Measurements from ENCODE around the gene RAP1B. TPM values are rescaled to one million over a fixed set of nuclear protein-coding genes. Genes with fewer than 3 reads are reported as not detected.

RAP1B gene
- total and polyA plus RNA-seq, 3 donors from 2014 or later: 133 to 200 (median 190) TPM

DNA sequence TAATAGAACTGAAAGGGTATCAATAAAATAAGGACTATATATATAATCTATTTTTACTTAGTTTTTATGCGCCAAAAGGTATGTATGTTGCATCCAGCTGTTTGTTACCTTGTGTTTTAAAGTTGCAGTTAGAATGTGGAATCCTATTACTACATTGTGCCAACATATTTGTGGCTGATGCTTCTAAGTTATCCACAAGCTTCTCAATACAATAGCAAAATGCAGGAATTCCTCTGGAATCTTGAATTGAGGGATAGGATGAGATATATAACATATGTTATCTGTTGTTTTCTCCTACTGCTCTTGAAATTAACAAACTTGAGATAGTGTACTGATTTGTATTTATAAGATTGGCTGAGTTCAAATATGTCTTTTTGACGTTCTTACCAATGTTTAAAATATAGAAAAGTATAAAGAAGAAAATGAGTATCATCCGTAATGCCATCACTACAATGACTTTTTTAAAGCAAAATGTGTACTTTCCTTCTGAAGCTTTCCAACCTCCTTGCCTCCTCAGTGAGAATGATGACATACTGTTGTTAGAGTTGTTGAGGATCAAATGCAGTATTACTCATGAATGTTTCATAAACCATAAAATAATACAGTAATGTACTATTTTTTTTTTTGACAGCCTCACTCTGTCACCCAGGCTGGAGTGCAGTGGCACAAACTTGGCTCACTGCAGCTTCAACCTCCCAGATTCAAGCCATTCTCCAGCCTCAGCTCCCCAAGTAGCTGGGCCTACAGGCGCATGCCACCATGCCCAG lies 6.6 kb downstream of the RAP1B start:
- no peak for DNase-seq
- Histone ChIP-seq H3K9me3 (no peaks in the 10 kb centered on the region), H3K27ac (no peak overlapping the region), H3K4me3 (no peak overlapping the region), H3K4me1 (peaks cover 50% of the 10 kb centered on the region), H3K27me3 (no peaks in the 10 kb centered on the region), H3K36me3 (ENCODE audit: low read depth, missing control alignments) (no peaks in the 10 kb centered on the region)
- 71 to 73% methylated on average over 4 of the region's 4 CpGs for WGBS, 2 donors
- no peak for TF ChIP-seq POLR2A (IDR thresholded peaks at IDR 0.05)
- TF ChIP-seq, protein P1, sequence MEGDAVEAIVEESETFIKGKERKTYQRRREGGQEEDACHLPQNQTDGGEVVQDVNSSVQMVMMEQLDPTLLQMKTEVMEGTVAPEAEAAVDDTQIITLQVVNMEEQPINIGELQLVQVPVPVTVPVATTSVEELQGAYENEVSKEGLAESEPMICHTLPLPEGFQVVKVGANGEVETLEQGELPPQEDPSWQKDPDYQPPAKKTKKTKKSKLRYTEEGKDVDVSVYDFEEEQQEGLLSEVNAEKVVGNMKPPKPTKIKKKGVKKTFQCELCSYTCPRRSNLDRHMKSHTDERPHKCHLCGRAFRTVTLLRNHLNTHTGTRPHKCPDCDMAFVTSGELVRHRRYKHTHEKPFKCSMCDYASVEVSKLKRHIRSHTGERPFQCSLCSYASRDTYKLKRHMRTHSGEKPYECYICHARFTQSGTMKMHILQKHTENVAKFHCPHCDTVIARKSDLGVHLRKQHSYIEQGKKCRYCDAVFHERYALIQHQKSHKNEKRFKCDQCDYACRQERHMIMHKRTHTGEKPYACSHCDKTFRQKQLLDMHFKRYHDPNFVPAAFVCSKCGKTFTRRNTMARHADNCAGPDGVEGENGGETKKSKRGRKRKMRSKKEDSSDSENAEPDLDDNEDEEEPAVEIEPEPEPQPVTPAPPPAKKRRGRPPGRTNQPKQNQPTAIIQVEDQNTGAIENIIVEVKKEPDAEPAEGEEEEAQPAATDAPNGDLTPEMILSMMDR (IDR thresholded peaks at IDR 0.05): no peak
- intact Hi-C loops (cut with DNase I; ENCODE audit: low total_unique reads): loop anchor here (10.0 kb wide), 1 partner anchor 67 kb away; the partner anchor contains the start of gene NUP107

DNA sequence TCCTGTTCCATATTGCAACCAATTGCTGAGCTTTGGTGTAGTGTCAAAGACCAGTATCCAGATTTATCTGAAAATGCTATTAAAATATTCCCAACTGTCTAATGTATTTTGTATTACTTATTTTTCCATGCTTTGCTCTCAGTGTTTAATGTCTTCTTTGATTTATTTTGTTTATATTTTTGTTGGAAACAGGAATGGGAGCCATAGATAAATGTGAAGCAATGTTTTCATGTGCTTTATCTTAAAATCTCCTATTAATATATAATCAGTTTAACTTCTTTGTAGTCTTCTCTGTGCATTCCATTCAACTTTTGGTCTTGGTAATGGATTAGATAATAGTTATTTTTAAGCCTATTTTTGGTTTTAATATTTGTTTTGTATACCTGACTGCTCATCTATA lies 8.8 kb downstream of the RAP1B start:
- Histone ChIP-seq H3K27me3 (no peaks in the 10 kb centered on the region), H3K4me1 (peaks cover 50% of the 10 kb centered on the region), H3K27ac (no peak overlapping the region), H3K36me3 (ENCODE audit: low read depth, missing control alignments) (no peaks in the 10 kb centered on the region), H3K4me3 (no peak overlapping the region), H3K9me3 (no peaks in the 10 kb centered on the region)
- TF ChIP-seq POLR2A (IDR thresholded peaks at IDR 0.05): no peak
- TF ChIP-seq, protein P1 (IDR thresholded peaks at IDR 0.05): no peak
- intact Hi-C loops (cut with DNase I; ENCODE audit: low total_unique reads): loop anchor here (10.0 kb wide), 1 partner anchor 65 kb away; the partner anchor contains the start of gene NUP107
- DNase-seq: no peak

DNA sequence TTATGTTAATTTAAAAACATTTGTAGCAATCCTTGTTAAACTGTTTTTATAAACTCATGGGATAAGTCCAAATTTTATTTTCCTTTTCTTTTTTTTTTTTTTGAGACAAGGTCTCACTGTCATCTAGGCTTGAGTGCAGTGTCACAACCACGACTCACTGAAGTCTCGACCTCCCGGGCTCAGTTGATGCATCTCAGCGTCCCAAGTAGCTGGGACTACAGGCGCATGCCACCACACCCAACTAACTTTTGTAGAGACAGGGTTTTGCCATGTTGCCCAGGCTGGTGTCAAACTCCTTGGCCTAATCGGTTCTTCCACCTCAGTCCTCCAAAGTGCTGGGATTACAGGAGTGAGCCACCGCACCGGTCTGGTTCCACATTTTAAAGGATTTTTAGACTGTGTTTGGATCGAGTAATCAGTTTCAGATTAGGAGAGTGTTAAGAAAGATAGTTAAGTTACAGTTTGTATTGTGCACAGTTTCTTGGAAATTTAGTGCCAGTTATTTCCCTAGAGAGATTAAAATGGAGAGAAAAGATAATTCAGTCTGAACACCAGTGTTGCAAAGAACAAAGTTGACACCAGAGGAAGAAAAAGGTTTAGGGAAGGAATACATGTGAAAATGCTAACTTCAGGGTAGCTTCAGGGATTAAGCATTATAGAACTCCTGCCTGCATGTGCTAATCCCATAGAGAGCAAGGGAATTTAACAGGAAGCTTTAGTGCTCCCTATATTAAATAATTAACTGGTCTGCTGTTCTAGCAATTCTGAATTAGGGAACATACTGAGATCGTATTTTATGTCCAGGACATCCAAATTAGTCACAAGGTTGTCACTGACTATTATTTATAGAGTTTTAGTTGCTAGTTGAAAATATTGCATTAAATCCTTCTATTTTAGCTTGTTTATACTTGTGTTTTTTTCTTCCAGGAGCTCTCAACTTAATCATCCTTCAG lies 10.1 kb downstream of the RAP1B start:
- H3K9me3 ChIP-seq: no peaks in the 10 kb centered on the region
- WGBS, 2 donors: 67 to 83% methylated on average over 10 of the region's 10 CpGs
- no peak for DNase-seq
- H3K4me1 ChIP-seq: peaks cover 47% of the 10 kb centered on the region
- no peaks in the 10 kb centered on the region for H3K27me3 ChIP-seq
- H3K27ac ChIP-seq: no peak overlapping the region
- H3K36me3 ChIP-seq (ENCODE audit: low read depth, missing control alignments): no peaks in the 10 kb centered on the region
- TF ChIP-seq, protein P1 (IDR thresholded peaks at IDR 0.05): no peak
- no peak for TF ChIP-seq POLR2A (IDR thresholded peaks at IDR 0.05)
- no peak overlapping the region for H3K4me3 ChIP-seq
- intact Hi-C loops (cut with DNase I; ENCODE audit: low total_unique reads): no loop called here

DNA sequence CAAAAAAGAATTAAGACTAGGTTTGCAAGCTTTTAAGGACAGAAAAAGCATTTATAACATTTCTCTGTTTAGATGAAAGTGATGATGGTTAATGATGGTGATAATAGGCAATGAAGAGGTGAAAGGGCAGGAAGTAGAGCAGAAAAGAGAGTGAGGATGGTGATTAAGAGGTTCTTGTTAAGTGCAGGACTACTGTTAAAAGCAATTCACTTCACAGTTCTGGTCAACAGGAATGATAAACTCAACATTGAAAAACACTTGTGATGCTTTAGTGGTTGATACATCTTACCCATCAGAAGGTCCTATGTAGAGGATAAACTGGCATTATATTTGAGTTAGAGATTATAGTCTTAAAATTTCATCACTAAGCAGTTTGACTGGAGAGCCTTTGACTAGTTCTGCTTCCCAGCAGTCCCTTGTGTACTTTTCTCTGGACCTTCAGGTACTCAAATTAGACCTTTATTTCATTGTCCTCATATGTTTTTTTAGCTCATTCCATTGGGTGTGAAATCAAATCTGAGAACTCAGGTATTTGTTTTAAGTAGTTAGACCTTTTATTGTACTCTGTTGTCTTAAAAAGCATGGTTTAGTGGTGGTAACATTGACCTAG lies 10.9 kb downstream of the RAP1B start:
- Histone ChIP-seq H3K4me1 (peaks cover 46% of the 10 kb centered on the region), H3K36me3 (ENCODE audit: low read depth, missing control alignments) (no peaks in the 10 kb centered on the region), H3K9me3 (no peaks in the 10 kb centered on the region), H3K4me3 (no peak overlapping the region), H3K27ac (peak overlapping the region in 1 of 2 donors; percentile 5), H3K27me3 (no peaks in the 10 kb centered on the region)
- intact Hi-C loops (cut with DNase I; ENCODE audit: low total_unique reads): no loop called here
- no peak for DNase-seq
- TF ChIP-seq POLR2A (IDR thresholded peaks at IDR 0.05): no peak
- TF ChIP-seq, protein P1 (IDR thresholded peaks at IDR 0.05): no peak
